HL-60/S4 treated with retinoic acid at 250 ng/mL for 4 days and 3 days (cell line): ENCODE measurements around the gene MTG1.

Source experiments
- in situ Hi-C: fragments of 300-500 bp; cut with MboI; formaldehyde crosslinking; loops from 2 replicates; pipeline ENCODE4 v1.7.0; 2022; ENCODE audit warnings: low sequenced_read_pairs

Gene MTG1

DNA sequence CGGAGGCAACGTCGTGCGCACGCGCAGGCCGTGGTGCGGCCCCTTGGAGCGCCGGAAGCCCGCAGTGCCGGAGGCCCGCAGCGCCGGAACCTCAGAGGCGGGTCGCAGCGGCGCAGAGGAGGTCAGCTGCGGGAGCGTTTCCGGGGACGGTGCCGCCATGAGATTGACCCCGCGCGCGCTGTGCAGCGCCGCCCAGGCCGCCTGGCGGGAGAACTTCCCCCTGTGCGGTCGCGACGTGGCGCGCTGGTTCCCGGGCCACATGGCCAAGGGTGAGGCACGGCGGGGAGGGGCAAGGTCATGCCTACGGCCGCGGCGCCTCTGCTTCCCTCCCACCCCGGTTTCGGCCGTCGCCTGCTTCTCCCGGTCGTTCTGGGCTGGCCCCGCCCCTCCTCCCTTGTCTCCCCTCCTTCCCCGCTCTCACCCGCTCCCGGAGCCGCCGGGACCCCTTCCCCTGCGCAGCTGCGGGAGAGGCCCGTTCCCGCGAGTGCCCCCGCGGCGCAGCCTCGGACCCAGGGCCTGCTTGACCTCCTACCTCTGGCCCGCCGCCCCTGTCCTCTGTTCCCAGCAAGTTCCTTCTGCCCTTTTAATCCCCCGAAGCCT, at the start of gene MTG1:
TSS of gene MTG1 (plus strand) at position 94 of the 600 bp plus-strand sequence. CDS start at position 158, 64 bp downstream.
- in situ Hi-C loops: no loop called here

DNA sequence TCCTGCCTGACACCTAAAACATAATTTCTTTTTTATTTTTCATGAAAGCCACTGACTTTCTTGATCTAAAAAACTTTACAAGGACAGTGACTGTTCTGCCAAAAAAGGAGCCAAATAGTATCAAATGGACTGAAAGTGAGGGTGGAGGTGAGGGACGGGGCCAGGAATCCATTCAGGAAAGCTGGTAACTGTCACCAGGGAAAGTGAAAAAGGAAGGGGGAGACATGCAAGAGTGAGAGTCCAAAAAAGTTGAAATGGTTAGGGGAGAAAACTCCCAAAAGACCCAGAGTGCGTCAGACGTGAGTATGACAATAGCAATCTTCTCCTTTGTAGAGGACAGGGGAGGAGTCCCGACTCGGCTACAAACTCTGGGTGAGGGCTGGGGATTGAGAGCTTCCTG, 49.7 kb upstream of the MTG1 start:
- in situ Hi-C loops: no loop called here

GRCh38 chr10:133346413-133346812, 47.5 kb upstream of the MTG1 start:
- in situ Hi-C loops: no loop called here

- in situ Hi-C loops: no loop called here
Observed at GRCh38 chr10:133347710-133348517, 46.0 kb upstream of the MTG1 start.

DNA sequence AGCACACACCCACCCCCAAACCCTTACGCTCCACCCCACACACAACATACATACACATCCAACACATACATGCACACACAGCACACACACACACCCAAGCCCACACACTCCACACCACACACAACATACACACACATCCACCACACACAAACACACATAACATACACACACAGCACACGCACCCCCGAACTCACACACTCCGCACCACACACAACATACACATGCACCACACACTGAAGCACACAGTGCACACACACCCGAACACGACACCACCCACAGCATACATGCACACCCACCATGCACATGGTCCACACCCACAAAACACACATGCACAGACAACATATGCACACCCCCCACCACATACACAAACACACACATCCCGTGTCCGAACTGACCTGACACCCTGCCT, 44.8 kb upstream of the MTG1 start:
- in situ Hi-C loops: no loop called here

GRCh38 chr10:133349577-133350011, 44.4 kb upstream of the MTG1 start:
- in situ Hi-C loops: no loop called here

- in situ Hi-C loops: no loop called here
Observed at GRCh38 chr10:133350283-133350949, 43.5 kb upstream of the MTG1 start.

- in situ Hi-C loops: no loop called here
Observed at GRCh38 chr10:133350950-133351329, 43.0 kb upstream of the MTG1 start.

- in situ Hi-C loops: no loop called here
Observed at GRCh38 chr10:133351408-133352318, 42.3 kb upstream of the MTG1 start.

GRCh38 chr10:133353202-133353959, 40.6 kb upstream of the MTG1 start:
- in situ Hi-C loops: no loop called here

- in situ Hi-C loops: no loop called here
Observed at GRCh38 chr10:133353988-133354605, 39.9 kb upstream of the MTG1 start.

- in situ Hi-C loops: no loop called here
Observed at GRCh38 chr10:133354672-133355240, 39.2 kb upstream of the MTG1 start.

DNA sequence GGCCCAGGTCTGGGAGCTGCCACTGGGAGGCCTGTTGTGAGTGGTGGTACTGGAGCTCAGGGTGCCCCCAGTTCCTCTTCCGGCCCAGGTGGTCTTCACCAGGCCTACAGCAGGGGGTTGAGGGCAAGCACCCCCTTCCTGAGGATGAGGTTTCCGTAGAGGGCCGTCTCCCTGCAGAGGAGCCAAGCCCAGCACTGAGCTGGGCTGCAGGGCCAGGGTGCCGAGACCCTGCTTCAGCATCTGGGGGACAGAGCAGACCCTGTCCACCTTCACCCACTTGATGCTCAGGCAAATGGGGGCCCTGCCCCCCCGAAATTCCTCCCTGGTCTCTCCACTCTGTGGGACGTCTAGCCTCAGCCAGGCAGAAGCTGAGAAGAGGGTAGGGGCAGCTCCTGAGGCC, 38.7 kb upstream of the MTG1 start:
- in situ Hi-C loops: no loop called here

DNA sequence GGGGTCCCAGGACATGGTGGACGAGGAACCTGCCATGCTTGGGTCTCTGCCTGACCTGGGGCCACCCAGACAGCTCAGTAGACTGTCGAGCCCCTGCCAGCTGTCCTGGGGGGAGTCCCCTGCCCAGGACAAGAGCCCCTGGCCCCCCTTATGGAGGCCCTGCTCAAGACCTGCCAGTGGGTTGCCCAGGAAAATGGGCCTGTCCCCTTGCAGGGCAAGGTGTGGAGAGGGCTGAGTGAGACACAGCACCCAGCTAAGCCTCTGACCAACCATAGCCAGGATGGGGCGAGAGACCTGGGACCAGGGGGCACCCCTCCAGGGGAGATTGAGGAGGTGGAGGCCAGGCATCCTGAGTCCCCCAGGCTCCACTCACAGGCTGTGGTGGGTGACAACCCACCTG, 38.0 kb upstream of the MTG1 start:
- in situ Hi-C loops: no loop called here

GRCh38 chr10:133356549-133357284, 37.2 kb upstream of the MTG1 start:
- in situ Hi-C loops: no loop called here

- in situ Hi-C loops: no loop called here
Observed at GRCh38 chr10:133357285-133358161, 36.4 kb upstream of the MTG1 start, which contains the start of gene FUOM. TSS of gene FUOM (minus strand) at chr10:133358019. CDS start at chr10:133358007, 12 bp downstream.

GRCh38 chr10:133358162-133358924, 35.6 kb upstream of the MTG1 start:
- in situ Hi-C loops: no loop called here
